IPS-NIHi11 (cell line): ENCODE data around the gene HS3ST5.

ENCODE experiments used
- DNase-seq: peaks from one replicate; pipeline ENCODE4 v3.0.0; 2012; ENCODE audit warnings: mixed read lengths, low spot score

Gene HS3ST5

DNA sequence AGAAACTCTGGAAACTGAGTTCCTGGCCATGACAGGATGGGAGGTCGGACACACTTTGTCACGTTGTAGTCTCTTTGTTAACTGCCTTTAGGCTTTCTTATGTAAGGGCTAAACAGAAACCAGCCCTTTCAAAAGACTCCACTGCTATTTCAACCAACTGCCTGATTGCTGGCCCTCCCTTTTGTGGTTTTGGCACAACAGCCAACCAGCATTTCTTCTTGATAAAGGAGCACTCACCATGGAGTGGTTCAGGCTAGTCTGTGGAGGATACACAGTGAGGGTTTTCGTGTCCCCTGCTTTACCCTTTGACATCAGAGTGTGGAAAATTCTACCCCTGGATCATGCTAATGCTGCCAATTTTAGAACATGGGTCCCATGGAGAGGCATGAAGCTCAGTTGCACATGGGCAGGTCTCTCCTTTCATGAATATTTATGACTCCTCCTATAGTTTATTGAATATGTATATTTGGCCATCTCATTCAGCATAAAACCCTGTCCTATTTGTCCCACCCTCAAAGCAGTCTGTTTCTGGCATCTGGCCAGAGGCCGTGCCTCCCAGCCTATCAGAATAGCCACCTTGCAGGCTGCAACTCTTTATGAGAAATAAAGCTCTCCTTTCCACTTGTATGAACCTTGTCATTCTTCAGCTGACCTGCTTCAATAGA, 148.3 kb downstream of the HS3ST5 start:
- no peak for DNase-seq

DNA sequence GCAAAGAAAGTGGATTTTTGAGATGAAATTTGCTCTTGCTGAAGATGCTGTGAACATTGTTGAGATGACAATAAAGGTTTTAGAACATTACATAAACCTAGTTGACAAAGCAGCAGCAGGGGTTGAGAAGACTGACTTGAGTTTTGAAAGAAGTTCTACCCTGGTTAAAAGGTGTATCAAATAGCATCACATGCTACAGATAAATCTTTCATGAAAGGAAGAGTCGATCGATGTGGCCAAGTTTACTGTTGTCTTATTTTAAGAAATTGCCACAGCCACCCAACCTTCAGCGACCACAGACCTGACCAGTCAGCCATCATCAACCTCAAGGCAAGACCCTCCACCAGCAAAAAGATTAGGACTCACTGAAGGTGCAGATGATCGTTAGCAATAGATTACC, 155.3 kb downstream of the HS3ST5 start:
- no peak for DNase-seq

DNA sequence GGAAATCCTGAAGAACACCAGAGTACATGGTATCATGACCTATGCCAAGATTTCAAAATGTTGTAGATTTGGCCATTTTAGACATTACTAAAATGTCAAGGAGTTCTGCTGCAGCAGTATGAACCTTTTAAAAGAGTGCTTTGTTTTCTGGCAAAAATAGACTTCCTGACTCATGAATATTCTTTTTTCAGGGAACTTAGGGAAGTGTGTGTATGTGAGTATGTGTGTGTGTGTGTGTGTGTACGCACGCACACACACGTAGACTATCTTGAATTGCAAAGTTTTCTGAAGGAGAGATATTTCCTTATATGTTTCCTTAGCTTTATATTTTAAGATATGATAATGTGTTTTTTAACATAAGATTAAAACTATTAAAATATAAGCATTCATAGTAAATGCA, 161.2 kb downstream of the HS3ST5 start:
- DNase-seq = no peak

DNA sequence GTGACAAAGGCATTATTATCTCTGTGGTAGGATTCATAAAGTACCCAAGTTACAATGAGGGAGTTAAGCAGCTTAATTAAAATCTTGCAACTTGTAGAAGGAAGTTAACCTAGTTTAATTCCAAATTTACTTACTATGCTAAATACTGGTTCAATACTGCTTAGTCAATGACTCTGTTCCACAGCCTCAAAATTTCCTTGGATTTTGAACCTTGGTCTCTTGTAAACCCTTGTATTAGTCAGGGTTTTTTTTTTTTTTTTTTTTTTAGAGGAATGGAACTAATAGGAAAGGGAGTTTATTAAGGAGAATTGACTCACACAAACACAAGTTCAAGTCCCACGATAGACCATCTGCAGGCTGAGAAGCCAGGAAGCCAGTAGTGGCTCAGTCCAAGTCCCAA, 163.4 kb downstream of the HS3ST5 start:
- DNase-seq = no peak

DNA sequence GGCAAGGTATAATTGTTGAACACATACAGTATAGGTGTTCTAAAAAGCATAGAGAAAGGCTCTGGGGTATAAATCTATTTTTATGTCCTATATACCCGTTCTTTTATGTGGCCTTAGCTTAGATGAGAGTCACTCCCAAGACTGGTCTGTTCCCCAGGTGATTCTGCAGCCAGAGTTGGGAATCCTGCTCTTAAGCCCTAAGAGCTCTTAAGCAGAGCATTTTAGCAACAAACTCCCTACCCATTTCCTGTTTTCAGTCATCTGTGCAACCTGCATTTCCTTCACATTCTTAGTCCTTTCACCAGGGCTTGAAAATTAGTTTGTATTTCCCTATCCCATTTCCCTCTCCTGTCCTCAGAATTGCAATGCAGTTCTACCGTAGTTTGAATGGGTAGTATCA, 166.1 kb downstream of the HS3ST5 start:
- no peak for DNase-seq

DNA sequence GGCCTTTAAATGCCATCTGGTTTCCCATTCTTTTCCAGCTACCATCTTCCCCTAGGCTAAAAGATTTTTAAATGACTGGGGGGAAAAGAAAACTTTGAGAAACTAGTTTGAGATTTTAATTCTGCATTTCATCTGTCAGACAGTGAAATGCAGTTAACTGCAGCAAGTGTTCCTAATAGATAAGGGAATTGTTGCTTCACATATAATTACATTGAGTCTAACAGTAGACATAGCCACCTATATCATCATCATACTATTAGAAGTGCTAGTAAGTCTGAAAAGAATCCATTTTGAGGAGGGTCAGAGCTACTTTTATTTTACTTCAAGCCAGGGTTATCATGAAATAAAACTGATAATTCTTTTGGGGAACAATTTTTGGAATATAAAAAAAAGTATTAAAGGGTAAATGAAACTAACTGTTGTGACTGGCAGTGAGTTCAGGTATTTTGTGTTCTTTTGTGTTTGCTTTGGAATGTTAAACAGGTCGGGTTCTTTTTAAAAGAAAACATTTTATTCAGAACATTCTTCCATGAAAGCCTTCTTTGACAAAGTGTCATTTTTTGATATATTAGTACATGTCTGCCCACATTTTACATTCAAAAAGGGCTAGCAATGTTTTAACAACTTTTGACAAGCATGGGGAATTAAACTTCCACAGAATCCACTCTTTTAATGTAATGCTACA, 170.1 kb downstream of the HS3ST5 start:
- DNase-seq = no peak

DNA sequence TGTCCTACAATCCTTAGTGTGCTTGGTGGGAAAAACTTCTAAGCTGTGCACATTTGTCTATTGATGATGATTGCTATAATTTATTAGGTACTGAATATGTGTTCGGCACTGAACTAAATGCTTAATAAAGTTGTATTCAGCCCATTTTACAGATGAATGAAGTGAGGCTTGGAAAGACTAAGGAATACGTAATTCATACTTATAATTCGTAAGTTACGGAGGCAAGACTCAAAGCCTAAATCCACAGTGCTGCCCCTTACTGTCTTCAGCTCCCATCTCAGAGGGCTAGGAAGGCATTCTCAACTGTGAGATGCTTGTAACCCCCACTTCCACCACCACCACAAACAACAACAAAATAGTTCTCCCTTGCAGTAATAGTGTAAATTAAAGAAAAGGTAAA, 171.3 kb downstream of the HS3ST5 start:
- no peak for DNase-seq

DNA sequence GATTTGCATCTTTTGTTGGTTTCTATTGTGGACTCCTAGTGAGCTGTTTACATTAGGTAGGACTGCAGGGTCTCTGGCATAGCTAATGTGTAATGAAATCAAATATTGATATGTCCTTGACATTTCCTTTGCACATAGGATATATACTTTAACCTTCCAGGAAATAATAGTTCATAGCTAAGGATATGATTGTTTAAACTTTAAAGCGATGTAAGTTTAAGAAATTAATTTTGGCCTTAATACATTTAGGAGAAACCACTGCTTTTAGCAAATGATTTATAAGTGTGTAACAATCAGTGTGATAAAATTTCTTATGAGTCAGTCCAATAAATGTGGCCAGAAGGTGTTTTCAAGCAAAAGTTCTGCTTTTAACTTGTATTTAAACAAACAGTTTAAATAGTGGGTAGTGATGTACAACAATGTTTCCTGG, 171.8 kb downstream of the HS3ST5 start:
- DNase-seq = no peak

DNA sequence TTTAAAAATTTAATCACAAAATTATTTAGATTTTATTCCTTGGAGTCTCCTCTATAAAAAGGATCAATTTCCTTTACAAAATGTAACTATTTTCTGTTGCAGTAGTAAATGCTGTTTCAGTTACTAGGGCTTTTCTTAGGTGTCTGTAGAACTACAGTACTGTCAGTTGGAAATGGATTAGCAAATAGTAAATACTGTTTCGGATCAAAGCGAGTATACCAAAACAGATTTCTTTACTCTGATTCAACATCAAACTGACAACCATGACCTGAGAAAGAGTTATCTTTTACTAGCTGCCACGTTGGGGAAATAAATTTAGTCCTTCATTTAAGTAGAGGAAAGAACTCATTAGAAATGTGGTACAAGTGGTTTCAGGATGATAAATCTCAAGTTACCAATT, 172.5 kb downstream of the HS3ST5 start:
- DNase-seq = no peak

DNA sequence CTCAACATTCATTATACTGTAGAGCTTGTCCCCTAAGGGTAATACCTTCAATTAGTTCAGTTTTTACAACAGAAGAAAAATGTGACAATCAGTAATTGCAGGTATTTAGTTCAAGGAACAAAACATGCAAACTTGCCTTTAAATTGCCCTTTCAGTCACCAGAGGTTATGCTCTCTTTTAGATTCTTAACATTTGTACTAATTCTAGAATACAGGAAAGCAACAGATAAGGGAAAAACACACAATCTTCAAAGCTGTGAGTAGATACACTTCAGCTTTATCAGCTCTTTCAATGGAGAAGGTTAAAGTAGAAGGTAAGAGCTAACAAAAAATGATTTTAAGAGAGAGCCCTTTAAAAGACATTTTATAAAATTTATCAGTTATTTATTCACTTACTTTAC, 173.1 kb downstream of the HS3ST5 start:
- no peak for DNase-seq

DNA sequence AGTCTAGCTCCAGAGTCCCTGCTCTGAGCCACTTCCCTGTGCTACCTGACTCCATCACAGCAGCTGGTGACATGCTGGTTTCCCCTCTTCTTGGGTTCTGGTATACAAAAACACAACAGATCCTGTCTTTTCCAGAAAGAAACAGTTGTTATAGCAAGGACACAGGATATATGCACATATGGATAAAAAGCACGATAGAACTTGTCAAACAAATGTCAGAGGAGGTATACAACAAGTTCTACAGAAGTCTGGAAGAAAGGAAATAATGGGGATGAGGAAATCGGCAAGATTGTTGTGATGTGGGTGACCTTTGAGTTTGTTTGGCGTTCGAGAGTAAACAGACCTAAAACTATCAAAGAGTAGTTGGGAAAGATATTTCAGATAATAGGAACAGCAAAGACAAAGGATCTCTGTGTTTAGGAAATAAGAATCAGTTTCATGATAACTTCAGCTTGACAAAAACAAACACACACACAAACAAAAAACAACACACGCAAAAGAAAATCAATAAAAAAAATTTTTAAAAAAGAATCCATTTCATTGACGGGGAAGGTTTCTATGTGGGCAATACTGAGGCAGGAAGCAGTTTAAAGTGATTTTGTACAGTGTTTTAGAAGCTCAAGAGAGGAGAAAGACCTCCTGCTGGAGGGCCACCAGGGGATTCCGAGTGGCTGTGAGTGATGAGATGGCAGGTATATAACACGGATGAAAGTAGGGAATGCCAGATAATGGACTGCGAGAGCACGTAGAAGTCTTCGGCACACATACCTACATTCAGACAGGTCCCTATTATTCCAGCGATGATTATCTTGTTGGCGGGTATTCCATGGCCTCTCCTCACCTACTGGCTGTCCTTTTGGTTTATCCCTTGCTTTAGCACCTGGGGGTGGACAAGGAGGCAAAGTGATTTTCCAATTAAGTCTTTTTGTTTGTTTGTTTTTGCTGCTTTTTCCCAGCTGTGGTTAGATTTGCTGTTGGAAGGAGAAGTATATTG, 174.9 kb downstream of the HS3ST5 start:
- DNase-seq = no peak

DNA sequence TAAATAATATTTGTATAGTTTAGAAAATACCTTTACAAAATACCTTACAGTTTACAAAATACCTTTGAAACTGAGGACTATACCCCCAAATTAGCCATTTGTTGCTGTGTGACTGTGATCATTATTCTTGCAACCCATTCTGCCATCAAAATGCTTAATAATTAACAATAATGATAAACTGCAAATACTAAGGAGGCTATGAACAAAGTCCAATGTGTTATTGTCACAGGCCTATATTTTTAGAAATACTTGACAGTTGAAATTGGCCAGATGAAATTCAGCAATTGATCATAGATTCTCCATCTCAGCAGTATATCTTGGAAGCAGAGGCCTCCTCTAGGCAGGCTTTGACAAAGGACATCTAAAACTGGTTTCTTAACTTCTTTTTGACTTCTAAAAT, 178.6 kb downstream of the HS3ST5 start:
- DNase-seq = no peak

DNA sequence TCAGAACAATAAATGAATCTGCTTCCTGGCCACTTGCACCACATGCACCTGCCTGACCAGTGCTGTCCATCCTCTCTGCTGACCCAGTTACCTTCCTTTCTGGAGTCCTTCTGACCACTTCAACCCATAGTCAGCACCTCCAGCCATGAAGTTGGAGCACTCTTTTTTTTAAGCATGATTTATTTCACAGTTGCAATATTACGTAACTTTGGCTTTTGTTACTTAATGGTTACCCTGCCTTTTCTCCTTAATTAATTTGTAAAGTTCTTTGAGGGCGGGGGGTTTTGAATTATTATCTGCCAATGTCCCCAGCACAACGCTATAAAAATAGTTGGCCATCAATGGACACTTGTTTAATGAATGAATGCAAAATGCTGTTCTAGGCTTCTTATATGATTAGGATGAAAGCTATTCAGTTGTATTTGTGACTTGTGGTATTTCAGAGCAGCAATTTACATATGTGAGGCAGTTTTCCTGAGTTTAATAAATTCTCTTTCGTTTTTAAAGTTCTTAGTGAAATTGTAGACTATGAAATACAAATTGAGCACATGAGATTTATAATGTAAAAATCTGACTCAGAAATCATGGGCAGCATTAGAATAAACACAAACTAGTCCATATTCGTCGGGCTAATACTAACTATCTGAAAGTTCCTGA, 180.0 kb downstream of the HS3ST5 start:
- no peak for DNase-seq

DNA sequence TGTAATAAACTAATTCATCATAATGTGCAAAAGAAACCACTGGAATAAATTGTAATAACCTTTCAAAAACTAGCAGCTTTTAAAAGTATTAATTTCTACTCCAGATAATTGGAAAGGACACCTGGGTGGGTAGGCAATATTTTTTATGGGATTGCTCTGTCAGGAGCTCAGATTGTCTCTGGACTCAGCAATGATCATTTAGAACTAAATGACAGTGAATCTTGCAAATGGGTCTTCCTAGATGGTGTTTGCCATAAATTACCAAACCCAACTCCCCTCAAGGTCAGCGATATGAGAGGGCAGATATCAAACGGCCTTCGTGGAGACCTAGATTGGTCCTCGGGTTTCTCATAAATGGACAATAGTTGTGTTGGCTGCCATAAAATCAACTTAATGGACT, 181.9 kb downstream of the HS3ST5 start:
- no peak for DNase-seq

DNA sequence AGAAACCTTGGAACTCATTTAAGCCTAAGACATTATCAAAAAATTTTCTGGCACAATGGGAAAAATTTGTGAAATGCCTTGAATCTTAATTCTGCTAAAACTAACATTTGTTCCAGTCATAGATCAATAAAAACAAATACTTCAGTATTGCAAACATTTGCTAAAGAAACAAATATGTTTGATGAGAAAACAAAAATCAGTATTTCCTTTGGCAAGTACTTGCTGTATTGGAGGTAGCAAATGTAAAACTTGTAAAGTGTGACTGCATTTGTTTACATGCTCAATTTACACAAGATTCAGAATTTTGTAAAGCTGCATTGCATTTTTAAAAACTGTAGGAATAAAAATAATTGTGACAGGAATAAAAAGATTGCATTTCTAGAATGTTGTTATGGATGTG, 183.1 kb downstream of the HS3ST5 start:
- no peak for DNase-seq

DNA sequence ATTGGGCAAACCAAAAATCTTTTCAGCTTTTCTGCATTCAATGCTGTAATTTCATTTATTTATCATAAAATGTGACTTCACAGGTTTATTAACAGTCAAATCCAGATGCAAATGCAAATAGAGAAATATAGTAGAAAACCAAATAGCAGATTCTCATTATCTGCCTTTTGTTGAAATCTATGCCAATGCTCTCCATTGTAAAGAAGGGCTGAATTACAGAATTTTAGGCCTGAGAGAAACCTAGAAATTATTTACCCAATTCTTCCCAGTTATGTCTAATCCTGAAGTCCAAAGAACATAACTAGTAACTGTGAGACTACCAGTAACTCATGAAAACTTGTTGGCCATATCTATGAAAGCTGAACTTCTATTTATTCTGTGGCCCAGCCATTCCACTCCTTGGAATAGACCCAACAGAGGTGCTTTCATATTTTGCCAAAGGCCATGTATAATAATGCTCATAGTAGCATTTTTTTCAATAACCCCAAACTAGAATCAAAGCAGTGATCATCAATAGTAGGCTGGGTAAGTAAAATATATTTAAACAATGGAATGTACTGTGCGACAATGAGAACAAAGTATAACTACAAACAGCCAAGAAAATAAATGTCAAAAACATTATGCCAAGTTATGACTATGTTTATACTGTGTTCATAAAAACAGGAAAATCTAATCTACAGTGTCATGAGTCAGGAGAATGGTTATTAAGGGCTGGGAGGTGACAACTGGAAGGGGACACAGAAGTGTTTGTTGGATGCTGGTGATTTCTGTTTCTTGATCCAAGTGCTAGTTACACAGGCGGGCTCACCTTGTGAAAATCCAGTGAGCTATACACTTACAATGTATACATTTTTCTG, 183.8 kb downstream of the HS3ST5 start:
- no peak for DNase-seq

DNA sequence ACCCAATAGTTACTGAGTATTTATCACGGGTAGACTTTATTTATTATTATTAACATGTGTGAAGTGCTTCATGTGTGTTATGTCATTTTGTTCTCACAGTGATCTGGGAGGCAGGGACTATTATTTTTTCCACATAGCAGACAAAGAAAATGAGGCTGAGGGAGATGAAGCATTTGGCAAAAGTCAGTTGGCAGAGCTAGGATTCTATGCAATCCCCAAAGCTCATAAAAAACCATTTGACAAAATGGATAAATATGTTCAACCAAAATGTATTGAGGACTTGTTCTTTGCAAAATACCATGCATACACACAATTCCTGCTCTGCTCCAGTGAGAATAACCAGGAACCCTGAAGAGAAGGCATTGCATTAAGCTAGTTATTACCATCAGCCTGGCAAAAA, 184.4 kb downstream of the HS3ST5 start:
- DNase-seq = no peak

DNA sequence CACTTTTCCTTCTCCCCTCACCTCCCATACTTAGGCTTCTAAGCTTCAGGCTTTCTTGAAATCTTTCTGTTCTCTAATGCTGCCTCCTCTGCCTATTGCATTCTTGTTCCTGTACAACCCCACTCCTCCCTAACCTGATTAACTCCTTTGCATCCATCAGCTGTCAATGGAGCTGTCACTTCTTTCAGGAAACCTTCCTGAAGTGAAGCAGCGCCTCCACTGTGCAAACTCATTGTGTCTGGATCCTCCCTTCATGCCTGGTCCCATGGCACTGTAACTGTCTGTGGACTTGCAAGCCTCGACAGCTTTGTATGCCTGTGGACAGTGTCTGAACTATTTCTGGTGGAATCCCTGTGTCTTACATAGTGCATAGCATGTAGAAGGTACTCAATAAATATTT, 185.0 kb downstream of the HS3ST5 start:
- DNase-seq = no peak

DNA sequence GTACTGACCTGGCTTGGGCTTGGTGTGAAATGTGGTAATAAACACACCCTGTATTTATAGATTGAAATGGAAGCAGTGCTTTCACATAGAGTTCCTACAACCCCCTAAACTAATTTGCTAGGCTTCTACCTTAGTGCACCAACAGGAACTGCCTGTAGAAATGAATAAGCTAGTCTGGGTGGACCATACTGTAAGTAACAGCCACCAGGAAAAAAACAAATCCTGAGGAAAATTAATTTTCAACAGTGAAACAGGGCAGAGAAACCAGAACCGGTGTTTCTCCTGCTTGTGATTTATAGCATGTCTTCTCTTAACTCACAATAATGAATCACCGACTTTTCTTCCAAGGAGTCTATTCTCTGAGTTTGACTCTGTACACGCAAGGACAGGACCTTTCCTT, 187.1 kb downstream of the HS3ST5 start:
- no peak for DNase-seq

DNA sequence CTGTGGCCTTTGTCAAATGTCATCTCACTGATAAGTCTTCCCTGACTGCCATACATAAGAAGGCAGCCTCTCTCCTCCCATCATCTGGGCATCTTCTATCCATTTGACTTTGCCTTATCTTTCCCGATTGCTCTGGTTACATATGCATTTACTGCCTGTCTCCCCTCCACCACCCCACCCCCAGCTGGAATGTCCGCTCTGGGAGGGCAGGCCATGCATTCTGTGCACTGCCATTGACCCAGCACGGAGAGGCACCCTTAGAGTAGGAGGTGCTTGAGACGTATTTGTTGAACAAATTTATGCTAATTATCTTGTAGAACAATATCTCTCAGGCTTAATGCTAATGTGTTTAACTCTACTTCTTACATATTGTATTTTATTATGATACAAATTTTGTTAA, 188.0 kb downstream of the HS3ST5 start:
- DNase-seq = no peak

DNA sequence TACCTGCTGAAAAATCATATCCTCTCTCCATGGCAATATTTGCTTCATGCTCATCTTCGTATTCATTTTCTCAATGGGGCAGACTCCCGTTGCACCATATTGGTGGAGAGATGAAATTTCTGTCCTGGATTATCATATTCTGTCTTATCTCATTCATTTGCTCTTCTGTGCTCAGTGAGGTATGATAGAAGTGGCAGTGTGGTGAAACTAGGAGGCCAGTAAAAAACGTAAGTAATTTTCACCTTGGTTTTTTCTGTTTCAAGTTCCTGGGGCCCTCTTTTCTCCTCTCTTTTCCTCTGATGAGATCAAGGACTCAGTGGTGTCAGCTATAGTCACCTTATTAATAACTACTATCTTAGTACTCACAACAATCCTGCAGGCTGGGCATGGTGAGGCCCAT, 189.4 kb downstream of the HS3ST5 start:
- DNase-seq = no peak
